Natural killer cell treated with Interleukin-12 subunit alpha and Interleukin-12 subunit beta and Interleukin-15 and Interleukin-18, amount 100 ng/mL, for 72 hours (primary cell): ENCODE data around the gene BLOC1S6. TPM values are rescaled to one million over a fixed set of nuclear protein-coding genes. Genes with fewer than 3 reads are reported as not detected.
A peak's percentile ranks its signal among the peaks of the same experiment; 100 is the strongest.
"Not testable (repeated sequence)": the region's sequence is repeated elsewhere in the genome, so short reads cannot be mapped to it uniquely, and the experiment has no call there.

ENCODE experiments used
- ATAC-seq, 2 donors: fragments of 150-1000 bp; cut with Tn5 transposase in 1 of 2; sonication (Bioruptor Pico), chemical (Tn5 transposase) in 1 of 2; 2 replicates each; pipeline ENCODE4 v1.10.0; 2021
- DNase-seq: peaks from one replicate; pipeline ENCODE4 v3.0.0; 2022; ENCODE audit warnings: low spot score
- H3K27ac Mint-ChIP-seq, 2 donors: 1 replicate in 1 of 2; 2 replicates in 1 of 2; pipeline ENCODE4 v1.8.0; 2022; ENCODE audit warnings: mixed read lengths in 2 of 2, mild to moderate bottlenecking in 1 of 2, moderate library complexity in 1 of 2
- H3K27me3 Mint-ChIP-seq, 2 donors: 1 replicate in 1 of 2; 2 replicates in 1 of 2; pipeline ENCODE4 v1.8.0; 2022; ENCODE audit warnings: mixed read lengths in 2 of 2
- H3K36me3 Mint-ChIP-seq: one replicate; pipeline ENCODE4 v1.8.0; 2022; ENCODE audit warnings: mixed read lengths
- H3K4me1 Mint-ChIP-seq, 2 donors: 1 replicate in 1 of 2; 2 replicates in 1 of 2; pipeline ENCODE4 v1.8.0; 2022; ENCODE audit warnings: low read depth in 2 of 2, mixed read lengths in 2 of 2, mild to moderate bottlenecking in 1 of 2
- H3K4me3 Mint-ChIP-seq: one replicate; pipeline ENCODE4 v1.8.0; 2022; ENCODE audit warnings: mixed read lengths
- H3K9me3 Mint-ChIP-seq: 2 replicates; pipeline ENCODE4 v1.8.0; 2022; ENCODE audit warnings: mixed read lengths
- total RNA-seq, 2 donors: library from RNA; stranded (reverse); gene quantifications; one replicate each; pipeline ENCODE4 v1.2.3, GENCODE V29; 2022

BLOC1S6 gene
- total RNA-seq, 2 donors from 2014 or later = 45.6 to 50.5 TPM

GRCh38 chr15:45637552-45638033 is 50.4 kb downstream of the BLOC1S6 start:
- peaks cover 28% of the 10 kb centered on the region for H3K36me3 Mint-ChIP-seq
- H3K27me3 Mint-ChIP-seq = no peaks in the 10 kb centered on the region
- peak overlapping the region; percentile 98 to 100 for H3K27ac Mint-ChIP-seq
- ATAC-seq (peak; percentile 75 to 82), DNase-seq (peak; percentile 81)
- H3K4me1 Mint-ChIP-seq = peaks cover 60 to 64% of the 10 kb centered on the region in 2 donors
- peak overlapping the region; percentile 98 for H3K4me3 Mint-ChIP-seq
- H3K9me3 Mint-ChIP-seq = no peaks in the 10 kb centered on the region

DNA sequence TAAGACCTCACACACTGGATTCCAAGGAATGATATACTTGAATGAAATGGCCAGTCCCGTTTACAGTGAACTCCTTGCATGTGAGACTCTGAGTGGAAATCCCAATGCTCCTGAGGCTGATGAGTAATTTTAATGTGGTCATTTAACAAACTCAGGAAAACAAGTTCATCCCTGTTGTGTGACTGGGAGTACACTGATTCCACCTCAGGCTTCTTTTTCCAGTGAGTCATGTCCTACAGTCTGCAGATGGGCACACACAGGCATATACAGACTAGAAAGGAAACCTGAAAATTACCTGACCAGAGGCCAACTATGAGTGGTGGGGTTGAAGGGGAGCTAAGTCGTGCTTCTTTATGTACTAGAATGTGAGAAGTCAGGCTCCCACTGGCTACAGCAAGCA is 53.4 kb downstream of the BLOC1S6 start:
- Mint-ChIP-seq H3K4me3 (peak overlapping the region; percentile 98), H3K36me3 (peaks cover 32% of the 10 kb centered on the region), H3K27ac (peak overlapping the region; percentile 98 to 100), H3K4me1 (peaks cover 72 to 81% of the 10 kb centered on the region in 2 donors), H3K9me3 (no peaks in the 10 kb centered on the region), H3K27me3 (no peaks in the 10 kb centered on the region)
- DNase-seq (no peak), ATAC-seq (no peak)

DNA sequence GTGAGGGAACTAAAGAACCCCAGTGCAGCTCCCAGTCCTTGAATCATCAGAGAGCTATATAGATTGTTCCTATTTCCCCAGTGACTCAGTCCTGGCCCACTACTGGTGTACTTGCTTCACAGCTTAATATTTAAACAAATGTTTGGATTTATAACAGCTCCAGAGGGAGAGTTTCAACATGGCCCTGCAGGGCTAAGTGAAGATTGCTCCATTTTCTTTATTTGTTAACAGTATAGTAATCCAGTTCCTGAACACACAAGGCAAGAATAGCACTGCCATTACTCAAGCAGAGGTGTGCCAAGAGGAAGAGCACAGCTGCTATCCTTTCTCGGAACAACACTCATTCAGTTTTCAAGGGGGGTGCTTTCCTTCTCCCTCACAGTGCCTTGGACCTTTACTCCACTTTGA is 54.2 kb downstream of the BLOC1S6 start:
- DNase-seq (no peak), ATAC-seq (peak; percentile 16 to 58)
- Mint-ChIP-seq H3K4me1 (peaks cover 78 to 85% of the 10 kb centered on the region in 2 donors), H3K36me3 (peaks cover 32% of the 10 kb centered on the region), H3K9me3 (no peaks in the 10 kb centered on the region), H3K27ac (peak overlapping the region; percentile 70 to 98), H3K4me3 (peak overlapping the region; percentile 64), H3K27me3 (no peaks in the 10 kb centered on the region)

GRCh38 chr15:45641999-45642932 is 55.1 kb downstream of the BLOC1S6 start:
- Mint-ChIP-seq H3K9me3 (no peaks in the 10 kb centered on the region), H3K36me3 (peaks cover 32% of the 10 kb centered on the region), H3K27me3 (no peaks in the 10 kb centered on the region), H3K4me1 (peaks cover 77 to 86% of the 10 kb centered on the region in 2 donors), H3K27ac (peak overlapping the region; percentile 70 to 98), H3K4me3 (peak overlapping the region; percentile 64)
- ATAC-seq (no peak), DNase-seq (no peak)

GRCh38 chr15:45644437-45644836 is 57.3 kb downstream of the BLOC1S6 start:
- ATAC-seq = no peak
- Mint-ChIP-seq H3K27ac (peak overlapping the region; percentile 86 to 88), H3K4me1 (peaks cover 64 to 74% of the 10 kb centered on the region in 2 donors), H3K36me3 (peaks cover 16% of the 10 kb centered on the region), H3K4me3 (peak overlapping the region; percentile 81), H3K27me3 (no peaks in the 10 kb centered on the region), H3K9me3 (no peaks in the 10 kb centered on the region)
- no peak for DNase-seq

DNA sequence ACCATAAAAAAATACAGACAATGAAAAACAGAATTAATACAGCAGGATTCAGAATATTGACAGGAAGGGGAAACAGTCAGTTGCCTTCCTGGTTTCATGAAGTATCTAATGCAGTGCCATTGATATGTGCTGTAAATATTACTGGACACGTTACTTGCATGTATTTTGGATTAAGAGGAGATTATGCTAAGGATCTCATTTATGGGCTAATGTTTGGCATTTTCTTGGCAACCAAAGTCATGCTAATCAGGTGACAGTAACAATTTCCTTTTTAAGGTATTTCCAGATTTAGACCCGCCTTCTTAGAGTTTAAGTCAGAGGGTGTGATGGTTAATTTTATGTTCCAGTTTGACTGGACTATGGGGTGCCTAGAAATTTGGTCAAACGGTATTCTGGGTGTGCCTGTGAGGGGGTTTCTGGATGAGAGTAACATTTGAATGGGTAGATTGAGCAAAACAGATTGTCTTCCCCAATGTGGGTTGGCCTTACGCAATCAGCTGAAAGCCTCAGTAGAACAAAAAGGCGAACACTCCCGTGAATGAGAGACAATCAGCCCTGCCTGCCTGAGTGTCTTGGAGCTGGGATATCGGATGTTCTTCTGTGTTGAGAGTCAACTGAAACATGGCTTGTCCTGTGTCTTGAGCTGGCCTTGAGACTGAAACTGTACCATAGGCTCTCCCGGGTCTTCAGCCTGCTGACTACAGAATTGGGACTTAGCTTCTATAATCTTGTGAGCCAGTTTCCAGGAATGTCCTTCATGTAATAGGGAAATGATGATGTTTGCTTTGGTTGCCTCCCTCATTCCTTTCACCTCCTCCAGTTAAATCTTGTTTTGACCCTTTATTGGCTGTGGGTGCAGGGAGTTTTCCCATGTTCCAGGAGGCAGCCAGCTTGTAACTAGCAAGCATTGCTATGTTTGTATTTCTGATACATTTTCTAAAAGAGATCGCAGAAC is 58.1 kb downstream of the BLOC1S6 start:
- H3K4me3 Mint-ChIP-seq = peak overlapping the region; percentile 81
- H3K4me1 Mint-ChIP-seq = peaks cover 64 to 74% of the 10 kb centered on the region in 2 donors
- H3K27ac Mint-ChIP-seq = peak overlapping the region; percentile 86 to 88
- DNase-seq = peak; percentile 82
- peaks cover 11% of the 10 kb centered on the region for H3K36me3 Mint-ChIP-seq
- H3K9me3 Mint-ChIP-seq = peaks cover 2% of the 10 kb centered on the region
- ATAC-seq = peak; percentile 75 to 86
- no peaks in the 10 kb centered on the region for H3K27me3 Mint-ChIP-seq

GRCh38 chr15:45646220-45646619 is 59.0 kb downstream of the BLOC1S6 start:
- Mint-ChIP-seq H3K4me3 (peak overlapping the region; percentile 81), H3K36me3 (peaks cover 13% of the 10 kb centered on the region), H3K27me3 (no peaks in the 10 kb centered on the region), H3K9me3 (peaks cover 4% of the 10 kb centered on the region), H3K4me1 (peaks cover 61 to 69% of the 10 kb centered on the region in 2 donors), H3K27ac (peak overlapping the region; percentile 86 to 88)
- no peak for DNase-seq
- ATAC-seq = no peak

DNA sequence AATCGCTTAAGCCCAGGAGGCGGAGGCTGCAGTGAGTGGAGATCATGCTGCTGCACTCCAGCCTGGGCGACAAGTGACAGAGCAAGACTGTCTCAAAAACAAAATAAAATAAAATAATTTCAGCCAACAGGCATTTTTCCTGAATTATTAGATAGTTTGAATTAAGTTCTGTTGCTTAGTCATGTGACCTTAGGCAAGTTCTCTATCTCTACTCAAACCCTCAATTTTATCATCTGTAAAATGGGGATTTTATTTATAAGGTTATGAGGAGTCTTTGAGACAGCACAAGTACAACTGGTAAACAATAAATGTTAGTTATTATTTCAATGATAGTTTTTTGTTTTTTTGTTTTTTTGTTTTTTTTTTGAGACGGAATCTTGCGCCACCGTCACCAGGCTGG is 60.6 kb downstream of the BLOC1S6 start:
- H3K4me1 Mint-ChIP-seq = peaks cover 56 to 62% of the 10 kb centered on the region in 2 donors
- H3K27me3 Mint-ChIP-seq = no peaks in the 10 kb centered on the region
- DNase-seq (no peak), ATAC-seq (no peak)
- peak overlapping the region; percentile 96 for H3K27ac Mint-ChIP-seq
- no peak overlapping the region for H3K4me3 Mint-ChIP-seq
- peaks cover 16% of the 10 kb centered on the region for H3K36me3 Mint-ChIP-seq
- peaks cover 4% of the 10 kb centered on the region for H3K9me3 Mint-ChIP-seq

- H3K36me3 Mint-ChIP-seq = peaks cover 14% of the 10 kb centered on the region
- no peak for ATAC-seq
- H3K4me3 Mint-ChIP-seq = peak overlapping the region; percentile 60
- H3K9me3 Mint-ChIP-seq = peaks cover 4% of the 10 kb centered on the region
- peak overlapping the region; percentile 96 for H3K27ac Mint-ChIP-seq
- H3K4me1 Mint-ChIP-seq = peaks cover 62 to 68% of the 10 kb centered on the region in 2 donors
- no peak for DNase-seq
- H3K27me3 Mint-ChIP-seq = no peaks in the 10 kb centered on the region
Measured at GRCh38 chr15:45648521-45649200, 61.5 kb downstream of the BLOC1S6 start.

- peaks cover 14% of the 10 kb centered on the region for H3K36me3 Mint-ChIP-seq
- ATAC-seq (peak; percentile 90 to 91), DNase-seq (peak; percentile 80)
- H3K27ac Mint-ChIP-seq = peak overlapping the region; percentile 96
- not testable (repeated sequence) for H3K27me3 Mint-ChIP-seq, H3K9me3 Mint-ChIP-seq
- peak overlapping the region; percentile 89 for H3K4me3 Mint-ChIP-seq
- peaks cover 65 to 70% of the 10 kb centered on the region in 2 donors for H3K4me1 Mint-ChIP-seq
Measured at GRCh38 chr15:45650007-45650406, 62.8 kb downstream of the BLOC1S6 start.

- Mint-ChIP-seq H3K27me3 (no peaks in the 10 kb centered on the region), H3K36me3 (peaks cover 14% of the 10 kb centered on the region), H3K4me3 (peak overlapping the region; percentile 89), H3K4me1 (peaks cover 62% of the 10 kb centered on the region in 2 donors), H3K9me3 (peaks cover 4% of the 10 kb centered on the region), H3K27ac (peak overlapping the region; percentile 96)
- no peak for ATAC-seq
- no peak for DNase-seq
Measured at GRCh38 chr15:45650889-45651525, 63.8 kb downstream of the BLOC1S6 start.

DNA sequence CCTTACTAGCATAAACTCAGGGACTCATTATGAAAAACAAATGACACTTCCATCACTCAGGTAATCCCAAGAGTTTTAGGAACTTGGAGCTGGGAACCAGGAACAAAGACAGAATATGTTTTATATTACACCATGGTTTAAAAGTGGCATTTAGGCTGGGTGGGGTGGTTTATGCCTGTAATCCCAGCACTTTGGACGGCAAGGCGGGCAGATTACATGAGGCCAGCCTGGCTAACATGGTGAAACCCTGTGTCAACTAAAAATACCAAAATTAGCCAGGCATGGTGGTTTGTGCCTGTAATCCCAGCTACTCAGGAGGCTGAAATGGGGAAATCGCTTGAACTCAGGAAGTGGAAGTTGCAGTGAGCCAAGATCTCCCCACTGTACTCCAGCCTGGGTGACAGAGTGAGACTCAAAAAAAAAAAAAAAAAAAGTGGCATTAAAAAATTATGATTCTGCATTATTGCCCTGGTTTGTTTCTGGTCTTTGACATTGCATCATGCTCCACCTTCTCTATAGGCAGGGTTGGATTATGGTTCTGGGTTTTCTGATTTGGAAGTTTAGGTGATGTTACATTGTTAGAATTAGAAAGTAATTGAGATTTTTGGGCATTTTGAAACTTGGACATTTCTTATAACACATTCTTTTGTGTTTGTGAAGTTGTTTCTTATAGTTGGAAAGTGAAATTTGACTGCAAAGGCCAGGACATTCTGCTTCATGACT is 66.7 kb downstream of the BLOC1S6 start:
- Mint-ChIP-seq H3K4me3 (no peak overlapping the region), H3K4me1 (peaks cover 59 to 60% of the 10 kb centered on the region in 2 donors), H3K27ac (peak overlapping the region; percentile 39 to 57), H3K9me3 (peaks cover 4% of the 10 kb centered on the region), H3K36me3 (peaks cover 14% of the 10 kb centered on the region), H3K27me3 (no peaks in the 10 kb centered on the region)
- ATAC-seq (no peak), DNase-seq (no peak)
